ENCODE data around the gene OGG1.

Gene OGG1

GRCh38 chr3:9749645-9750555 lies at the start of gene OGG1:
Gene OGG1, plus strand, starts transcription at chr3:9749952. Its CDS starts 335 bp downstream, at chr3:9750287.
- DNase-seq (ENCODE audit: low spot score) = peak; percentile 98

- no peak for DNase-seq (ENCODE audit: low spot score)
Measured at GRCh38 chr3:9700536-9700935, 49.2 kb upstream of the OGG1 start.

- no peak for DNase-seq (ENCODE audit: low spot score)
Measured at GRCh38 chr3:9701006-9701405, 48.7 kb upstream of the OGG1 start.

- no peak for DNase-seq (ENCODE audit: low spot score)
Measured at GRCh38 chr3:9701711-9702110, 48.0 kb upstream of the OGG1 start.

GRCh38 chr3:9703240-9703639 lies 46.5 kb upstream of the OGG1 start:
- DNase-seq (ENCODE audit: low spot score) = no peak

GRCh38 chr3:9703736-9704346 lies 45.9 kb upstream of the OGG1 start, which contains the start of gene CPNE9:
Gene CPNE9, plus strand, starts transcription at chr3:9703833. Its CDS starts 164 bp downstream, at chr3:9703997.
- DNase-seq (ENCODE audit: low spot score) = peak; percentile 19

GRCh38 chr3:9704347-9705322 lies 45.1 kb upstream of the OGG1 start:
- peak; percentile 69 for DNase-seq (ENCODE audit: low spot score)

GRCh38 chr3:9710174-9710739 lies 39.5 kb upstream of the OGG1 start:
- DNase-seq (ENCODE audit: low spot score) = no peak

- no peak for DNase-seq (ENCODE audit: low spot score)
Measured at GRCh38 chr3:9712415-9712814, 37.3 kb upstream of the OGG1 start.

GRCh38 chr3:9713142-9713541 lies 36.6 kb upstream of the OGG1 start:
- no peak for DNase-seq (ENCODE audit: low spot score)

- no peak for DNase-seq (ENCODE audit: low spot score)
Measured at GRCh38 chr3:9715136-9715535, 34.6 kb upstream of the OGG1 start.

- peak; percentile 21 for DNase-seq (ENCODE audit: low spot score)
Measured at GRCh38 chr3:9715764-9716437, 33.9 kb upstream of the OGG1 start.

- no peak for DNase-seq (ENCODE audit: low spot score)
Measured at GRCh38 chr3:9716801-9717555, 32.8 kb upstream of the OGG1 start.

GRCh38 chr3:9717563-9717962 lies 32.2 kb upstream of the OGG1 start:
- DNase-seq (ENCODE audit: low spot score) = no peak

GRCh38 chr3:9718118-9718517 lies 31.6 kb upstream of the OGG1 start:
- no peak for DNase-seq (ENCODE audit: low spot score)

GRCh38 chr3:9721015-9721699 lies 28.6 kb upstream of the OGG1 start:
- no peak for DNase-seq (ENCODE audit: low spot score)

GRCh38 chr3:9721700-9722060 lies 28.1 kb upstream of the OGG1 start:
- no peak for DNase-seq (ENCODE audit: low spot score)

- DNase-seq (ENCODE audit: low spot score) = no peak
Measured at GRCh38 chr3:9725775-9726515, 23.8 kb upstream of the OGG1 start.

GRCh38 chr3:9727041-9727595 lies 22.6 kb upstream of the OGG1 start:
- DNase-seq (ENCODE audit: low spot score) = peak; percentile 27
